ENCODE data around the gene TAGLN3. TPM values are rescaled to one million over a fixed set of nuclear protein-coding genes. Genes with fewer than 3 reads are reported as not detected.

The TAGLN3 gene
- total and polyA plus RNA-seq, 4 donors: not detected

DNA sequence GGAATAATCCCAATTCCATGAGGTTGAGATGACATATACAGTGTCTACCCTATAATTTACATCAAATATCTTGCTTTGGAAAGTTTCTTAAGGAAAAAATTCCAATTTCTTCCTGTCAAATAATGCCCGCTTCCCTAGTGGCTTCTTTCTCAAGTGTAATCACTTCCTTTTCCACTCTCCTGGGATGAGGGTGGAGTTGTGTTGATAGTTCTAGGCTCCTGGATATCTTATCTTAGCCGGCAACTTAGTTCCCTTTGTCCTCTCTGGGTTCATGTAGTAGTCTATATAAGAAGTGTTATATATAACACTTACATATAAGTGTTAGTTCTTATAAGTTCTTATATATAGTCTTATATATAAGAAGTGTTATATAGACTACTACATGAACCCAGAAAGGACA, 10.9 kb downstream of the TAGLN3 start:
- Histone ChIP-seq H3K27me3 (ENCODE audit: control insufficient read depth in 4 of 4, insufficient read depth in 4 of 4, low read length in 3 of 4) (no peaks in the 10 kb centered on the region), H3K36me3 (ENCODE audit: control insufficient read depth in 4 of 4, insufficient read depth in 3 of 4, low read depth in 1 of 4, low read length in 3 of 4) (no peaks in the 10 kb centered on the region), H3K9ac (ENCODE audit: low read depth in 1 of 2, low read length in 2 of 2) (no peak overlapping the region), H3K27ac (ENCODE audit: low read depth in 1 of 2, low read length in 2 of 2) (no peak overlapping the region), H3K4me3 (ENCODE audit: low read depth in 1 of 3, low read length in 3 of 3) (no peak overlapping the region), H3K9me3 (ENCODE audit: control insufficient read depth in 4 of 4, low read length in 3 of 4) (no peaks in the 10 kb centered on the region), H3K4me1 (ENCODE audit: control insufficient read depth in 4 of 4, insufficient read depth in 4 of 4, low read length in 3 of 4) (peaks cover 2 to 20% (median 11%) of the 10 kb centered on the region in 4 donors)
- TF ChIP-seq SP1 (IDR thresholded peaks at IDR 0.05) (no peak), HNF4A (conservative IDR thresholded peaks at IDR 0.05) (no peak)
- TF ChIP-seq, protein P1, sequence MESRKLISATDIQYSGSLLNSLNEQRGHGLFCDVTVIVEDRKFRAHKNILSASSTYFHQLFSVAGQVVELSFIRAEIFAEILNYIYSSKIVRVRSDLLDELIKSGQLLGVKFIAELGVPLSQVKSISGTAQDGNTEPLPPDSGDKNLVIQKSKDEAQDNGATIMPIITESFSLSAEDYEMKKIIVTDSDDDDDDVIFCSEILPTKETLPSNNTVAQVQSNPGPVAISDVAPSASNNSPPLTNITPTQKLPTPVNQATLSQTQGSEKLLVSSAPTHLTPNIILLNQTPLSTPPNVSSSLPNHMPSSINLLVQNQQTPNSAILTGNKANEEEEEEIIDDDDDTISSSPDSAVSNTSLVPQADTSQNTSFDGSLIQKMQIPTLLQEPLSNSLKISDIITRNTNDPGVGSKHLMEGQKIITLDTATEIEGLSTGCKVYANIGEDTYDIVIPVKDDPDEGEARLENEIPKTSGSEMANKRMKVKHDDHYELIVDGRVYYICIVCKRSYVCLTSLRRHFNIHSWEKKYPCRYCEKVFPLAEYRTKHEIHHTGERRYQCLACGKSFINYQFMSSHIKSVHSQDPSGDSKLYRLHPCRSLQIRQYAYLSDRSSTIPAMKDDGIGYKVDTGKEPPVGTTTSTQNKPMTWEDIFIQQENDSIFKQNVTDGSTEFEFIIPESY (IDR thresholded peaks at IDR 0.05): no peak
- TF ChIP-seq, protein P2, sequence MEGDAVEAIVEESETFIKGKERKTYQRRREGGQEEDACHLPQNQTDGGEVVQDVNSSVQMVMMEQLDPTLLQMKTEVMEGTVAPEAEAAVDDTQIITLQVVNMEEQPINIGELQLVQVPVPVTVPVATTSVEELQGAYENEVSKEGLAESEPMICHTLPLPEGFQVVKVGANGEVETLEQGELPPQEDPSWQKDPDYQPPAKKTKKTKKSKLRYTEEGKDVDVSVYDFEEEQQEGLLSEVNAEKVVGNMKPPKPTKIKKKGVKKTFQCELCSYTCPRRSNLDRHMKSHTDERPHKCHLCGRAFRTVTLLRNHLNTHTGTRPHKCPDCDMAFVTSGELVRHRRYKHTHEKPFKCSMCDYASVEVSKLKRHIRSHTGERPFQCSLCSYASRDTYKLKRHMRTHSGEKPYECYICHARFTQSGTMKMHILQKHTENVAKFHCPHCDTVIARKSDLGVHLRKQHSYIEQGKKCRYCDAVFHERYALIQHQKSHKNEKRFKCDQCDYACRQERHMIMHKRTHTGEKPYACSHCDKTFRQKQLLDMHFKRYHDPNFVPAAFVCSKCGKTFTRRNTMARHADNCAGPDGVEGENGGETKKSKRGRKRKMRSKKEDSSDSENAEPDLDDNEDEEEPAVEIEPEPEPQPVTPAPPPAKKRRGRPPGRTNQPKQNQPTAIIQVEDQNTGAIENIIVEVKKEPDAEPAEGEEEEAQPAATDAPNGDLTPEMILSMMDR (IDR thresholded peaks at IDR 0.05; ENCODE audit: low read depth, low read length, missing input control): no peak
- no peak for DNase-seq (ENCODE audit: low spot score)
- 92% methylated on average over 2 of the region's 2 CpGs for WGBS

DNA sequence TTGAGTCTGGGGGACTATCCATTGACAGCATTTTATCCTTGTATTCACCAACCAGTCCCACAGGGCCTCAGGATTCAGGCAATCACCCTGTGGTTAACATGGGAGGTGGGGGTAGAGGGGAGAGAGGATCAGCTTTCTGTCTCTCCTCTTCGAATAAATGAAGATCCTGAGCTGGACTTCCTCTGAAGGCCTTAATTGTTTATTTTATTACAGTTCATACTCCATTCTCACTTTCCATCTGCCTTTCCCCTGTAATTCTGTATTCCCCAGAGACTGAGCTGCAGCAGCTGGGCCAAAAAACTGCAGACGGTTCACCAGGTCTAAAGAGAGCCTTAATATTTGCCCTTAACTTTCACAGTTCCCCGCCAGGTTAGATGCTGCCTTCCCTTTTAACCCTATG, 11.9 kb downstream of the TAGLN3 start:
- DNase-seq (ENCODE audit: low spot score): no peak
- Histone ChIP-seq H3K27ac (ENCODE audit: low read depth in 1 of 2, low read length in 2 of 2) (no peak overlapping the region), H3K36me3 (ENCODE audit: control insufficient read depth in 4 of 4, insufficient read depth in 3 of 4, low read depth in 1 of 4, low read length in 3 of 4) (no peaks in the 10 kb centered on the region), H3K9ac (ENCODE audit: low read depth in 1 of 2, low read length in 2 of 2) (no peak overlapping the region), H3K9me3 (ENCODE audit: control insufficient read depth in 4 of 4, low read length in 3 of 4) (no peaks in the 10 kb centered on the region), H3K4me1 (ENCODE audit: control insufficient read depth in 4 of 4, insufficient read depth in 4 of 4, low read length in 3 of 4) (peaks cover 2 to 20% (median 10%) of the 10 kb centered on the region in 4 donors), H3K27me3 (ENCODE audit: control insufficient read depth in 4 of 4, insufficient read depth in 4 of 4, low read length in 3 of 4) (no peaks in the 10 kb centered on the region), H3K4me3 (ENCODE audit: low read depth in 1 of 3, low read length in 3 of 3) (no peak overlapping the region)
- TF ChIP-seq YY1 (IDR thresholded peaks at IDR 0.05): no peak
- TF ChIP-seq HNF4G (IDR thresholded peaks at IDR 0.05): no peak
- TF ChIP-seq SP1 (IDR thresholded peaks at IDR 0.05): no peak
- TF ChIP-seq RAD21 (IDR thresholded peaks at IDR 0.05): no peak
- TF ChIP-seq EGR1 (IDR thresholded peaks at IDR 0.05; ENCODE audit: low read depth in 2 of 2): no peak
- no peak for TF ChIP-seq NR2F2 (IDR thresholded peaks at IDR 0.05)
- TF ChIP-seq RXRA (IDR thresholded peaks at IDR 0.05): no peak
- TF ChIP-seq, protein P2 (IDR thresholded peaks at IDR 0.05; ENCODE audit: low read depth, low read length, missing input control): no peak
- TF ChIP-seq, protein P3, sequence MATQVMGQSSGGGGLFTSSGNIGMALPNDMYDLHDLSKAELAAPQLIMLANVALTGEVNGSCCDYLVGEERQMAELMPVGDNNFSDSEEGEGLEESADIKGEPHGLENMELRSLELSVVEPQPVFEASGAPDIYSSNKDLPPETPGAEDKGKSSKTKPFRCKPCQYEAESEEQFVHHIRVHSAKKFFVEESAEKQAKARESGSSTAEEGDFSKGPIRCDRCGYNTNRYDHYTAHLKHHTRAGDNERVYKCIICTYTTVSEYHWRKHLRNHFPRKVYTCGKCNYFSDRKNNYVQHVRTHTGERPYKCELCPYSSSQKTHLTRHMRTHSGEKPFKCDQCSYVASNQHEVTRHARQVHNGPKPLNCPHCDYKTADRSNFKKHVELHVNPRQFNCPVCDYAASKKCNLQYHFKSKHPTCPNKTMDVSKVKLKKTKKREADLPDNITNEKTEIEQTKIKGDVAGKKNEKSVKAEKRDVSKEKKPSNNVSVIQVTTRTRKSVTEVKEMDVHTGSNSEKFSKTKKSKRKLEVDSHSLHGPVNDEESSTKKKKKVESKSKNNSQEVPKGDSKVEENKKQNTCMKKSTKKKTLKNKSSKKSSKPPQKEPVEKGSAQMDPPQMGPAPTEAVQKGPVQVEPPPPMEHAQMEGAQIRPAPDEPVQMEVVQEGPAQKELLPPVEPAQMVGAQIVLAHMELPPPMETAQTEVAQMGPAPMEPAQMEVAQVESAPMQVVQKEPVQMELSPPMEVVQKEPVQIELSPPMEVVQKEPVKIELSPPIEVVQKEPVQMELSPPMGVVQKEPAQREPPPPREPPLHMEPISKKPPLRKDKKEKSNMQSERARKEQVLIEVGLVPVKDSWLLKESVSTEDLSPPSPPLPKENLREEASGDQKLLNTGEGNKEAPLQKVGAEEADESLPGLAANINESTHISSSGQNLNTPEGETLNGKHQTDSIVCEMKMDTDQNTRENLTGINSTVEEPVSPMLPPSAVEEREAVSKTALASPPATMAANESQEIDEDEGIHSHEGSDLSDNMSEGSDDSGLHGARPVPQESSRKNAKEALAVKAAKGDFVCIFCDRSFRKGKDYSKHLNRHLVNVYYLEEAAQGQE (IDR thresholded peaks at IDR 0.05): no peak
- no peak for TF ChIP-seq JUND (IDR thresholded peaks at IDR 0.05)
- TF ChIP-seq HNF4A (conservative IDR thresholded peaks at IDR 0.05): no peak
- TF ChIP-seq, protein P1 (IDR thresholded peaks at IDR 0.05): no peak
- no peak for TF ChIP-seq GABPA (IDR thresholded peaks at IDR 0.05 in 1 of 2, conservative IDR thresholded peaks at IDR 0.05 in 1 of 2)
- no peak for TF ChIP-seq FOXA2 (IDR thresholded peaks at IDR 0.05)
- TF ChIP-seq TAF1 (conservative IDR thresholded peaks at IDR 0.05): no peak
- TF ChIP-seq, protein P4, sequence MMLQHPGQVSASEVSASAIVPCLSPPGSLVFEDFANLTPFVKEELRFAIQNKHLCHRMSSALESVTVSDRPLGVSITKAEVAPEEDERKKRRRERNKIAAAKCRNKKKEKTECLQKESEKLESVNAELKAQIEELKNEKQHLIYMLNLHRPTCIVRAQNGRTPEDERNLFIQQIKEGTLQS (IDR thresholded peaks at IDR 0.05): no peak
- TF ChIP-seq, protein P5, sequence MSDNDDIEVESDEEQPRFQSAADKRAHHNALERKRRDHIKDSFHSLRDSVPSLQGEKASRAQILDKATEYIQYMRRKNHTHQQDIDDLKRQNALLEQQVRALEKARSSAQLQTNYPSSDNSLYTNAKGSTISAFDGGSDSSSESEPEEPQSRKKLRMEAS (IDR thresholded peaks at IDR 0.05): no peak
- TF ChIP-seq FOXA1 (IDR thresholded peaks at IDR 0.05): no peak
- 84% methylated on average over 3 of the region's 3 CpGs for WGBS
